Stimulated activated CD8-positive, alpha-beta memory T cell treated with anti-CD3 and anti-CD28 coated beads, Interleukin-12 subunit alpha, Interleukin-12 subunit beta, amount 100 ng/mL, for 1 hour (primary cell): ENCODE measurements around the gene GALNT17.
"Not testable (repeated sequence)": the region's sequence is repeated elsewhere in the genome, so short reads cannot be mapped to it uniquely, and the experiment has no call there.

Experiments
- DNase-seq: peaks from one replicate; pipeline ENCODE4 v3.0.0-alpha.2; 2020; ENCODE audit warnings: low read depth

Gene GALNT17

GRCh38 chr7:71560354-71560995 is 428.5 kb downstream of the GALNT17 start:
- DNase-seq, result no peak

GRCh38 chr7:71563276-71563675 is 431.3 kb downstream of the GALNT17 start:
- DNase-seq, result no peak

- no peak for DNase-seq
Measured at GRCh38 chr7:71566376-71566775, 434.4 kb downstream of the GALNT17 start.

GRCh38 chr7:71566991-71567390 is 435.0 kb downstream of the GALNT17 start:
- DNase-seq, result no peak

- no peak for DNase-seq
Measured at GRCh38 chr7:71574153-71574860, 442.4 kb downstream of the GALNT17 start.

GRCh38 chr7:71580027-71580426 is 448.1 kb downstream of the GALNT17 start:
- no peak for DNase-seq

GRCh38 chr7:71584256-71584655 is 452.3 kb downstream of the GALNT17 start:
- no peak for DNase-seq

GRCh38 chr7:71591876-71592275 is 459.9 kb downstream of the GALNT17 start:
- DNase-seq, result no peak

GRCh38 chr7:71592388-71592787 is 460.4 kb downstream of the GALNT17 start:
- not testable (repeated sequence) for DNase-seq

GRCh38 chr7:71594736-71595135 is 462.8 kb downstream of the GALNT17 start:
- no peak for DNase-seq

GRCh38 chr7:71595176-71595575 is 463.2 kb downstream of the GALNT17 start:
- DNase-seq, result no peak

- DNase-seq, result no peak
Measured at GRCh38 chr7:71598553-71598952, 466.6 kb downstream of the GALNT17 start.

- DNase-seq, result no peak
Measured at GRCh38 chr7:71601851-71602250, 469.9 kb downstream of the GALNT17 start.

- no peak for DNase-seq
Measured at GRCh38 chr7:71604818-71605414, 473.0 kb downstream of the GALNT17 start.

- no peak for DNase-seq
Measured at GRCh38 chr7:71611986-71612385, 480.0 kb downstream of the GALNT17 start.

- DNase-seq, result no peak
Measured at GRCh38 chr7:71612911-71613310, 481.0 kb downstream of the GALNT17 start.

- DNase-seq, result no peak
Measured at GRCh38 chr7:71613313-71613712, 481.4 kb downstream of the GALNT17 start.

GRCh38 chr7:71615017-71615416 is 483.1 kb downstream of the GALNT17 start:
- DNase-seq, result no peak

GRCh38 chr7:71616217-71616616 is 484.3 kb downstream of the GALNT17 start:
- DNase-seq, result no peak

- DNase-seq, result no peak
Measured at GRCh38 chr7:71618278-71618677, 486.3 kb downstream of the GALNT17 start.

GRCh38 chr7:71625545-71625944 is 493.6 kb downstream of the GALNT17 start:
- no peak for DNase-seq

GRCh38 chr7:71626206-71626605 is 494.3 kb downstream of the GALNT17 start:
- no peak for DNase-seq

- DNase-seq, result no peak
Measured at GRCh38 chr7:71627651-71628050, 495.7 kb downstream of the GALNT17 start.
